GM18909 (cell line): ENCODE data around the gene TMEM176B.
"Not testable (repeated sequence)": the region's sequence is repeated elsewhere in the genome, so short reads cannot be mapped to it uniquely, and the experiment has no call there.

Experiments used
- ATAC-seq: cut with Tn5 transposase; IDR thresholded peaks from one replicate; pipeline ENCODE4 v1.9.1; 2021; ENCODE audit warnings: mild to moderate bottlenecking; ENCODE audit not compliant: unreplicated experiment, poor library complexity

TMEM176B gene

GRCh38 chr7:150823484-150824126 is 23.4 kb upstream of the TMEM176B start:
- no peak for ATAC-seq

GRCh38 chr7:150823043-150823442 is 22.9 kb upstream of the TMEM176B start:
- no peak for ATAC-seq

DNA sequence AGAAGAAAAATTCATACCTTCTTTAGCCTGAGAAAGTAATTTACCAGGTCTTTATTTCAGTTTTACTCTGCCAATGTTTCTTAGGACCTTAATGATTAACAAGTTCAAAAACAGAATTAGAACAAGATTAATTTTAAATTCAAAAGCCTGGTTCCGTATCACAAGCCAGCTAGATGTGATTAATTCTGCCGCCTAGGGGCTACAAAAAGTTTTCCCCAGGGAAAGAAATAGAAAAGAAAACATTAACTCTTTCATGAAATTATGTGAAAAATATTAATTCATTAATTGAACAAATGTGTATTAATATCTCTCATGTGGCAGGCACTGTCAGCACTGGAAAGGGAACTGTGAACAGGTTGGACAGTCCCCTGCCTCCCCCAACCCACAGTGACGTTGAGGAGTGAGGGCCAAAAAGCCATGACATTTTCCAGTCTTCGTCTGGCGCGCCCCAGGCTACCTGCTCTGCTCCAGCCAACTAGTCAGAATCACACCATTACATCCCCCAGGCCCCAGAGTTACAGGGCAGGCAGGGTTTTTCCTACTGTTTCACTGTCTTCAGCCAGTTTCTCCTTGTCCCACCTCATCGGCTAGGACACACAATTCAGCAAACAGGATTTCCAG is 20.5 kb upstream of the TMEM176B start:
- no peak for ATAC-seq

DNA sequence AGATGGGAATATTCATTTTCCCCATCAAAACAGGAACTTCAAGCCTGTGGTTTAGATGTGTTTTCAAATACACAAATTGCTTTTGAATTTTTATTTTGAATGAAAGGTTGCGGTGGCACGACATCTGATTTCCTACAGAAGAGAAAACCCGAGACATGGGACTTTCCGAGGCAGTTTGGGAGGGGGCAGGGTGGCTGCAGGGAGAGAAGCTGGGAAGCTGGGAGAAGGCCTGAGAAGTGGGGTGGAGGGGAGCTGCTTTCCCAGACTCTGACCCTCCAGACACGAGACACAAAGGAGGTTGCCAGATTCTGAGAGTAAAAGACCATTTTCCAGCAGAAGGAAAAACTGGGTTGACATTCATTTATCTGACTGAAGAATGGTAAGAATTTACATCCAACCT is 20.0 kb upstream of the TMEM176B start:
- ATAC-seq = no peak

DNA sequence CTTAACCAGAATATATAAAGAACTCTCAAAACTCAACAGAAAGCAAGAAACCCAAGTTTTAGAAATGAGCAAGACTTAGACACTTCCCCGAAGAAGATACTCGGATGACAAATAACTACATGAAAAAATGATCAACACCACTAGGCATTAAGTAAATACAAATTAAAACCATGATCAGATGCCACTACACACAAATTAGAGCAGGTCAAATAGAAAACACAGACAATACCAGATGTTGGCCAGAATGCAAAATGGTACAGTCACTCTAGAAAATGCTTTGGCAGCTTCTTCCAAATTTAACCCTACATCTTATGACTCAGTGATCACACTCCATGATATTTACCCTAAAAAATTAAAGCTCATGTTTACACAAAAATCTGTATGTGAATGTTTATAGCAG is 18.8 kb upstream of the TMEM176B start:
- no peak for ATAC-seq

GRCh38 chr7:150814328-150815001 is 14.3 kb upstream of the TMEM176B start:
- no peak for ATAC-seq

GRCh38 chr7:150807616-150808438 is 7.7 kb upstream of the TMEM176B start:
- ATAC-seq = not testable (repeated sequence)

- ATAC-seq = no peak
Observed at GRCh38 chr7:150806863-150807262, 6.7 kb upstream of the TMEM176B start.

DNA sequence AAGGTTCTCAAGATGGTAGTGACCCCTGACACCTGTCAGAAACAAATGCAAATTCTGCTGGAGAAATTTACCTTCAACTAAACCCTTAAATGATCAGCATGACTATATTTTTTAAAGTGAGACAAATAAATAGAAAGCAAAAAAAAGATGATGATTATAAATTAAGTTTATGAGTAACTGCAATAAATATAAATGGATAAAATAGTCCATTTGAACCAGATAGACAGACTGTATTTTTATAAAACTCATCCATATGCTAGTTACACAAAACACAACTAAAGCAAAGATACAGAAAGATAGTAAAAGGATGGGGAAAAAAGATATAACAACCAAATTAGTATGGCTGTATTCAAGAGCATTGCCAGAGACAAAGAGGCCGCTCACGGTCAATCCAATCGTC is 6.3 kb upstream of the TMEM176B start:
- no peak for ATAC-seq

DNA sequence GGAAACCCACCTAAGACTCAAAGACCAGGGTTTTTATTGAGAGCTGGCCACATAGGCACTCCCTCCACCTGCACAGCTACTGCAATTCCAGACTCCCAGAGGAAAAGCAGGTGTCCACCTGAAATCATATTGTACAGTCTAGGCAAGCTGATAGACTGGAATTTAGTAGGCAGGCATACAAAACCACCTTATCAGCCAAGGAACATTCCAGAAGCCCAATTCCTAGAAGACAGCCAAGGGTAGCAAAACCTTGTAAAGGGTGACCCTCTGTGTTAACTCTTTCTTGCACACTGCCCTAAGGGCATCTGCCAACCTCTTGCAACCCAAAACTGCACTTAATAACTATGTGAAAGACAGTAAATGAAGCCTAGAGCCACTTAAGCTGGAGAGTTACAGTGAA is 5.7 kb upstream of the TMEM176B start:
- ATAC-seq = no peak

DNA sequence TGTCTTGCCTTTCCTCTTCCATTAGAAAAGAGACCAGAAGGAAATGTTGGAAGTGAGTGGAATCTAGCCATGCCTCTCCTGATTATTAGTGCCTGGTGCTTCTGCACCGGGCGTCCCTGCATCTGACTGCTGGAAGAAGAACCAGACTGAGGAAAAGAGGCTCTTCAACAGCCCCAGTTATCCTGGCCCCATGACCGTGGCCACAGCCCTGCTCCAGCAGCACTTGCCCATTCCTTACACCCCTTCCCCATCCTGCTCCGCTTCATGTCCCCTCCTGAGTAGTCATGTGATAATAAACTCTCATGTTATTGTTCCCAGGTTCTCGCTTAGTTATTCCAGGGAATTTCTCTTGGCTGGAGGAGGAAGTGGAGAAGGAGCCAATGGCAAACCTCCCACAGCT is 4.6 kb upstream of the TMEM176B start:
- ATAC-seq = no peak

GRCh38 chr7:150803161-150803860 is 3.1 kb upstream of the TMEM176B start:
- ATAC-seq = no peak

DNA sequence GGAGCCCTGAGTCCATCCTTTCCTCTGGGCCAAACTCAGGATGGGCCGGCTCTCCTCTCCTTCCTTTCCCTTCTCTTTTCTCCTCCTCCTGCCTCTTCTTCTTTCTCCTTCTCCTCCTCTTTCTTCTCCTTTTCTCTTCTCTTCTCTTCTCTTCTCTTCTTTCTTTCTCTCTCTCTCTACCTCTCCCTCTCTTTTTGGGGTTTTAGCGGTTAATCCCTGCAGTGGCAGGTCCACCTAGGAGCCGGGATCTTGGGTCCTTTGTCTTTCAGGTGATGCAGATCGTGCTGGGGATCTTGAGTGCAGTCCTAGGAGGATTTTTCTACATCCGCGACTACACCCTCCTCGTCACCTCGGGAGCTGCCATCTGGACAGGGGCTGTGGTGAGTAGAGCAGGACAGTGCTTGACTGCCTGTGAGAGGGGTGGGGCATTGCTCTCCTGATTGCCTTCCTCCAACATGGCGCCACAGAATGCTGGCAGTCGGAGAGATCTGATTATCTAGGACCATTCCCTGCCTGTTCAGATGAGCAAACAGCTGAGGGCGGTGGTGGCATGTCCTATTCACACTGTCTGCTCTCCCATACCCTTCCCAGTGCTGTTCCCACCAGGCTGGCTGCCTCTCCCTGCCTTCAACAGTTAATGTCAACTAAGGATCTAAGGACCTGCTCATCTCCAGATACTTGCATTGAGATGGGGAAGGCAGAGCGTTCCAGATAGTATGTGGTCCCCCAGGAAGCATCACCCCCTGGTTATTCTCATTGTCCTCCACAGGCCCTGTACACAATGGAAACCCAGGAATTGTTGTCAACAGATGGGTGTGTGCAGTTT is 2.0 kb upstream of the TMEM176B start:
- ATAC-seq = no peak

DNA sequence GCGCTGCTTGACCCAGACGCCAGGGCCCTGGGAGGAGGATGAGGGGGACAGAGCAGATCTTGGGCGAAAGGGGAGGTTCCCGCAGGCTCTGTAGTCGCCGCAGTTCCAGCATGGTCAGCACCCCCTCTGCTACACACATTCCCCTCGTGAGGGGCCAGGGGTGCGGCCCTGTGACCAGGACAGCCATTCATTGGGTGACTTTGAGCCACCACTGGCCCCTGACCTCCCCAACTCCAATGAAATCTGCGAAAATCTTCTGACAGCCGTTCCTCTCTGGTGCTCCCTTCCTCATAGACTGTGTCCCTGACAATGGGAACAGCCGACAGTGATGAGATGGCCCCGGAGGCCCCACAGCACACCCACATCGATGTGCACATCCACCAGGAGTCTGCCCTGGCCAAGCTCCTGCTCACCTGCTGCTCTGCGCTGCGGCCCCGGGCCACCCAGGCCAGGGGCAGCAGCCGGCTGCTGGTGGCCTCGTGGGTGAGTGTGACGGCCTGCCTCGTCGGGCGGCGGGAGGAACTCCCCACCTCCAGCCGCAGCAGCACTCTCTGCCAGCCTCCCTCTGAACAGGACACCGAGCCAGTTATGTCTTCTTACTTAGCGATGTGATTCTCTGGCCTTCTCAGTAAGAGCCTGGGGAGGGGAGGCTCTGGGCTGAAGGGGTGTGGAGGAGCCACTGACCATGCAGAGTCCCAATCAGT is 1.2 kb upstream of the TMEM176B start:
- no peak for ATAC-seq

- no peak for ATAC-seq
Observed at GRCh38 chr7:150800581-150801241, 547 bp upstream of the TMEM176B start, which contains the start of gene TMEM176A. Gene TMEM176A (plus strand): TSS chr7:150800769. CDS start chr7:150801551, 782 bp downstream.

GRCh38 chr7:150799156-150799555 is 1.0 kb downstream of the TMEM176B start:
- no peak for ATAC-seq

- no peak for ATAC-seq
Observed at GRCh38 chr7:150797661-150798060, 2.5 kb downstream of the TMEM176B start.

DNA sequence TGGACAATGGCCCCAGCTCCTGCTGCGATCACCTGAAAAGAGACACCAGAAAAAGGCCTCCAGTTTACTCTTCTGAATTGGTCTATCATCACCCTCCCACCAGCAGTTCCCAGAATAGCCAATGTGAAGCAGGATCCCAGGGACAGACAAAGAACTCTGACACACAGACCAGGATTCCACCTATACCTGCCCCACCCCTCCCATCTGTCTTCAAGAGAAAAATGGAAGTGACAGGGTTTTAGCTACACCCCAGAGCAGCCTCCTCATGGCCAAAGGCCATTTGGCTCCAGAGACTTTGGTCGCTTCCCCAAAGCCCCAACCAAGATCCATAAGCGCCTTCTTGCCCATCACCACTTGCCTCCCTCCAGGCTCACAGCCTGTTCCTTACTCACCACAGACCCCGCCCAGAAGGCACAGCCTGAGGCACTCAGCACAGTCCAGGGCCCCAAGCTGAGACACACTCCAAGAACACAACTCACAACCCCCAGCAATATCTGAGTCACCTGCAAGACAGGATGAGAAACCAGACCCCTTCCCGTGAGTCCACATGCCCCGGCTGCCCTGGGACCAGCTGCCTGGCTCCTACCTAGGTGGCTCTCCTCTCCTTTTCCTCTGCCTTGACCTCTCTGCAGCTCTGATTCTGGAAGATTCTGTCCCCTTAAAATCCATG is 6.5 kb downstream of the TMEM176B start:
- no peak for ATAC-seq
